Stimulated activated CD4-positive, alpha-beta T cell treated with anti-CD3 and anti-CD28 coated beads, Interleukin-1b, Interleukin-23, amount 100 ng/mL, for 48 hours (primary cell): ENCODE measurements around the gene TNN.
A peak's percentile ranks its signal among the peaks of the same experiment; 100 is the strongest.

Source experiments
- DNase-seq: peaks from one replicate; pipeline ENCODE4 v3.0.0-alpha.2; 2020

The TNN gene

GRCh38 chr1:175114996-175115395 is 47.4 kb downstream of the TNN start:
- no peak for DNase-seq

GRCh38 chr1:175116210-175116798 is 48.7 kb downstream of the TNN start:
- DNase-seq: no peak

GRCh38 chr1:175116903-175117302 is 49.3 kb downstream of the TNN start:
- DNase-seq: no peak

GRCh38 chr1:175118375-175119367 is 51.0 kb downstream of the TNN start:
- no peak for DNase-seq

GRCh38 chr1:175120511-175120910 is 52.9 kb downstream of the TNN start:
- no peak for DNase-seq

- DNase-seq: no peak
Observed at GRCh38 chr1:175124861-175125260, 57.2 kb downstream of the TNN start.

- DNase-seq: no peak
Observed at GRCh38 chr1:175126347-175126746, 58.7 kb downstream of the TNN start.

GRCh38 chr1:175127565-175127964 is 59.9 kb downstream of the TNN start:
- no peak for DNase-seq

- no peak for DNase-seq
Observed at GRCh38 chr1:175128523-175128922, 60.9 kb downstream of the TNN start.

GRCh38 chr1:175129182-175129581 is 61.5 kb downstream of the TNN start:
- DNase-seq: no peak

- DNase-seq: no peak
Observed at GRCh38 chr1:175129644-175129996, 62.0 kb downstream of the TNN start.

- no peak for DNase-seq
Observed at GRCh38 chr1:175129997-175130648, 62.5 kb downstream of the TNN start.

- DNase-seq: no peak
Observed at GRCh38 chr1:175130649-175131045, 63.0 kb downstream of the TNN start.

- no peak for DNase-seq
Observed at GRCh38 chr1:175131095-175131494, 63.5 kb downstream of the TNN start.

GRCh38 chr1:175132436-175132835 is 64.8 kb downstream of the TNN start:
- no peak for DNase-seq

- DNase-seq: no peak
Observed at GRCh38 chr1:175133673-175134435, 66.2 kb downstream of the TNN start.

GRCh38 chr1:175134500-175134899 is 66.9 kb downstream of the TNN start:
- DNase-seq: no peak

- DNase-seq: no peak
Observed at GRCh38 chr1:175136246-175136645, 68.6 kb downstream of the TNN start.

GRCh38 chr1:175137369-175137768 is 69.7 kb downstream of the TNN start:
- no peak for DNase-seq

- no peak for DNase-seq
Observed at GRCh38 chr1:175138579-175138978, 70.9 kb downstream of the TNN start.

- no peak for DNase-seq
Observed at GRCh38 chr1:175145899-175146528, 78.4 kb downstream of the TNN start.

- peak; percentile 70 for DNase-seq
Observed at GRCh38 chr1:175146529-175147213, 79.0 kb downstream of the TNN start.
